Measurements from ENCODE around the gene PSTPIP1. TPM values are rescaled to one million over a fixed set of nuclear protein-coding genes. Genes with fewer than 3 reads are reported as not detected.

PSTPIP1 gene
- total and polyA plus RNA-seq, 2 donors from 2014 or later = 2.2 to 22.1 TPM

GRCh38 chr15:77032647-77033416 lies 37.9 kb downstream of the PSTPIP1 start:
- peak in 1 of 5 donors; percentile 49 for DNase-seq
- FAIRE-seq = no peak
- H3K4me1 ChIP-seq (ENCODE audit: control insufficient read depth in 2 of 3, insufficient read depth in 2 of 3, low read depth in 1 of 3, low read length in 3 of 3) = peaks cover 0 to 5% (median 0%) of the 10 kb centered on the region in 3 donors
- intact Hi-C loops (cut with DNase I) = no loop called here
- no peak for TF ChIP-seq CTCF (IDR thresholded peaks at IDR 0.05; ENCODE audit: borderline replicate concordance, extremely low read depth, insufficient read depth)
- H3K27me3 ChIP-seq (ENCODE audit: control insufficient read depth, insufficient read depth, low read length) = no peaks in the 10 kb centered on the region
- H3K27ac ChIP-seq (ENCODE audit: low read depth in 2 of 2, low read length in 2 of 2) = no peak overlapping the region
- no peak overlapping the region for H3K9ac ChIP-seq (ENCODE audit: low read length in 3 of 3)
- H3K9me3 ChIP-seq (ENCODE audit: control insufficient read depth in 2 of 3, insufficient read depth in 1 of 3, low read length in 3 of 3) = no peaks in the 10 kb centered on the region
- no peak overlapping the region for H3K4me3 ChIP-seq (ENCODE audit: low read length in 3 of 3)
- H3K36me3 ChIP-seq (ENCODE audit: control insufficient read depth in 2 of 3, insufficient read depth in 3 of 3, low read length in 3 of 3) = peaks cover 0 to 3% (median 0%) of the 10 kb centered on the region in 3 donors

GRCh38 chr15:77033417-77033728 lies 38.4 kb downstream of the PSTPIP1 start:
- no peaks in the 10 kb centered on the region for H3K9me3 ChIP-seq (ENCODE audit: control insufficient read depth in 2 of 3, insufficient read depth in 1 of 3, low read length in 3 of 3)
- DNase-seq (peak in 1 of 5 donors; percentile 7), FAIRE-seq (no peak)
- peaks cover 0 to 3% (median 0%) of the 10 kb centered on the region in 3 donors for H3K36me3 ChIP-seq (ENCODE audit: control insufficient read depth in 2 of 3, insufficient read depth in 3 of 3, low read length in 3 of 3)
- intact Hi-C loops (cut with DNase I) = no loop called here
- no peak for TF ChIP-seq CTCF (IDR thresholded peaks at IDR 0.05; ENCODE audit: borderline replicate concordance, extremely low read depth, insufficient read depth)
- H3K4me3 ChIP-seq (ENCODE audit: low read length in 3 of 3) = no peak overlapping the region
- H3K4me1 ChIP-seq (ENCODE audit: control insufficient read depth in 2 of 3, insufficient read depth in 2 of 3, low read depth in 1 of 3, low read length in 3 of 3) = peaks cover 0 to 2% (median 0%) of the 10 kb centered on the region in 3 donors
- H3K9ac ChIP-seq (ENCODE audit: low read length in 3 of 3) = no peak overlapping the region
- no peak overlapping the region for H3K27ac ChIP-seq (ENCODE audit: low read depth in 2 of 2, low read length in 2 of 2)
- no peaks in the 10 kb centered on the region for H3K27me3 ChIP-seq (ENCODE audit: control insufficient read depth, insufficient read depth, low read length)

GRCh38 chr15:77033729-77034671 lies 39.1 kb downstream of the PSTPIP1 start:
- no peak for TF ChIP-seq CTCF (IDR thresholded peaks at IDR 0.05; ENCODE audit: borderline replicate concordance, extremely low read depth, insufficient read depth)
- Histone ChIP-seq H3K9ac (ENCODE audit: low read length in 3 of 3) (no peak overlapping the region), H3K9me3 (ENCODE audit: control insufficient read depth in 2 of 3, insufficient read depth in 1 of 3, low read length in 3 of 3) (no peaks in the 10 kb centered on the region), H3K36me3 (ENCODE audit: control insufficient read depth in 2 of 3, insufficient read depth in 3 of 3, low read length in 3 of 3) (peaks cover 0 to 3% (median 0%) of the 10 kb centered on the region in 3 donors), H3K4me3 (ENCODE audit: low read length in 3 of 3) (no peak overlapping the region), H3K27me3 (ENCODE audit: control insufficient read depth, insufficient read depth, low read length) (no peaks in the 10 kb centered on the region), H3K4me1 (ENCODE audit: control insufficient read depth in 2 of 3, insufficient read depth in 2 of 3, low read depth in 1 of 3, low read length in 3 of 3) (no peaks in the 10 kb centered on the region), H3K27ac (ENCODE audit: low read depth in 2 of 2, low read length in 2 of 2) (no peak overlapping the region)
- intact Hi-C loops (cut with DNase I) = no loop called here
- FAIRE-seq (no peak), DNase-seq (peak in 3 of 5 donors; percentile 10 to 58 (median 44))
